Neural cell (in vitro differentiated cells): ENCODE data around the gene DCAF6. TPM values are rescaled to one million over a fixed set of nuclear protein-coding genes. Genes with fewer than 3 reads are reported as not detected.

Experiments
- H2AFZ ChIP-seq: fragments of 200-600, 300-800 bp; sonication (generic), shearing (Covaris generic); 2 replicates; pipeline ENCODE4 v1.6.0; 2014; ENCODE audit warnings: low read depth, mild to moderate bottlenecking, antibody characterized with exemption, low read length, moderate library complexity
- H3F3A ChIP-seq: fragments of 200-600 bp; shearing (Covaris generic); 2 replicates; pipeline ENCODE4 v1.6.1; 2016; ENCODE audit warnings: mild to moderate bottlenecking, moderate library complexity, mixed read lengths, antibody characterized with exemption, low read length; ENCODE audit not compliant: insufficient read depth, poor library complexity, severe bottlenecking
- H3K27ac ChIP-seq: fragments of 200-600, 300-800 bp; sonication (generic), shearing (Covaris generic); 2 replicates; pipeline ENCODE4 v1.5.1; 2014; ENCODE audit warnings: mild to moderate bottlenecking, low read length, moderate library complexity
- H3K27me3 ChIP-seq: fragments of 300-800, 200-600 bp; sonication (generic), shearing (Covaris generic); 2 replicates; pipeline ENCODE4 v1.6.0; 2014; ENCODE audit warnings: mild to moderate bottlenecking, low read depth, low read length, moderate library complexity; ENCODE audit not compliant: insufficient read depth
- H3K36me3 ChIP-seq: fragments of 300-800, 200-600 bp; sonication (generic), shearing (Covaris generic); 2 replicates; pipeline ENCODE4 v1.5.1; 2014; ENCODE audit warnings: mild to moderate bottlenecking, antibody characterized with exemption, low read length, moderate library complexity; ENCODE audit not compliant: insufficient read depth
- H3K4me2 ChIP-seq: fragments of 300-800, 200-600 bp; sonication (generic), shearing (Covaris generic); 2 replicates; pipeline ENCODE4 v1.6.0; 2014; ENCODE audit warnings: mild to moderate bottlenecking, low read length
- H3K4me3 ChIP-seq: fragments of 300-800, 200-600 bp; sonication (generic), shearing (Covaris generic); 2 replicates; pipeline ENCODE4 v1.5.1; 2014; ENCODE audit warnings: mild to moderate bottlenecking, low read length, moderate library complexity
- H3K79me2 ChIP-seq: fragments of 200-600 bp; shearing (Covaris generic); replicated peaks from 2 replicates; pipeline ENCODE4 v1.6.0; 2014; ENCODE audit warnings: mild to moderate bottlenecking, low read length, moderate library complexity; ENCODE audit not compliant: insufficient read depth
- H3K9ac ChIP-seq: fragments of 300-800, 200-600 bp; sonication (generic), shearing (Covaris generic); 2 replicates; pipeline ENCODE4 v1.6.1; 2016; ENCODE audit warnings: mild to moderate bottlenecking, low read length, mixed read lengths
- H3K9me2 ChIP-seq: fragments of 200-600 bp; shearing (Covaris generic); 2 replicates; pipeline ENCODE4 v1.6.1; 2016; ENCODE audit warnings: mild to moderate bottlenecking, low read length, mixed read lengths; ENCODE audit not compliant: insufficient read depth
- H3K9me3 ChIP-seq: fragments of 200-600, 300-800 bp; sonication (generic), shearing (Covaris generic); 2 replicates; pipeline ENCODE4 v1.6.1; 2016; ENCODE audit warnings: mild to moderate bottlenecking, mixed run types, low read length, moderate library complexity, mixed read lengths
- H4K20me1 ChIP-seq: fragments of 200-600 bp; shearing (Covaris generic); 2 replicates; pipeline ENCODE4 v1.6.1; 2016; ENCODE audit warnings: mild to moderate bottlenecking, mixed run types; ENCODE audit not compliant: insufficient read depth
- CTCF ChIP-seq: fragments of 450-650 bp; IDR thresholded peaks from 2 replicates; pipeline ENCODE4 v1.5.1; 2014; ENCODE audit warnings: antibody characterized with exemption, mild to moderate bottlenecking, moderate library complexity; ENCODE audit not compliant: poor library complexity, severe bottlenecking
- EP300 ChIP-seq: fragments of 450-650 bp; conservative IDR thresholded peaks from 2 replicates; pipeline ENCODE4 v1.6.1; 2014; ENCODE audit warnings: antibody characterized with exemption, mild to moderate bottlenecking, moderate library complexity; ENCODE audit not compliant: poor library complexity, severe bottlenecking
- EZH2 ChIP-seq: fragments of 200-600, 300-800 bp; shearing (Covaris generic), sonication (generic); IDR thresholded peaks from 2 replicates; pipeline ENCODE4 v1.6.1; 2014; ENCODE audit warnings: antibody characterized with exemption, low read length, borderline replicate concordance, mild to moderate bottlenecking; ENCODE audit not compliant: insufficient read depth, poor library complexity, severe bottlenecking
- MXI1 ChIP-seq: fragments of 450-650 bp; conservative IDR thresholded peaks from 2 replicates; pipeline ENCODE4 v1.6.1; 2014; ENCODE audit warnings: antibody characterized with exemption, mild to moderate bottlenecking; ENCODE audit not compliant: poor library complexity, severe bottlenecking
- POLR2AphosphoS5 ChIP-seq: IDR thresholded peaks from 2 replicates; pipeline ENCODE4 v1.6.1; 2012
- RAD21 ChIP-seq: fragments of 450-650 bp; conservative IDR thresholded peaks from 2 replicates; pipeline ENCODE4 v1.6.1; 2014; ENCODE audit warnings: antibody characterized with exemption, mild to moderate bottlenecking, moderate library complexity
- REST ChIP-seq: IDR thresholded peaks from 2 replicates; pipeline ENCODE4 v1.6.1; 2012; ENCODE audit warnings: borderline replicate concordance
- SMC3 ChIP-seq: fragments of 450-650 bp; conservative IDR thresholded peaks from 2 replicates; pipeline ENCODE4 v1.6.1; 2014; ENCODE audit warnings: antibody characterized with exemption, mild to moderate bottlenecking, moderate library complexity; ENCODE audit not compliant: poor library complexity
- TAF1 ChIP-seq: IDR thresholded peaks from 2 replicates; pipeline ENCODE4 v1.6.1; 2012; ENCODE audit warnings: low read depth
- polyA plus RNA-seq: library from polyadenylated mRNA; depleted of rRNA; stranded (reverse); fragments of >200 nt; gene quantifications from 2 replicates; pipeline ENCODE4 v1.2.3, GENCODE V29; 2014

Gene DCAF6
- polyA plus RNA-seq, 1 donor from 2014 or later, result 44.8 TPM

- Histone ChIP-seq H3K36me3 (no peaks in the 10 kb centered on the region), H3K4me3 (no peak overlapping the region), H3F3A (no peaks in the 10 kb centered on the region), H2AFZ (no peak overlapping the region), H3K27me3 (no peaks in the 10 kb centered on the region), H3K9me3 (no peaks in the 10 kb centered on the region), H3K9ac (no peak overlapping the region), H3K9me2 (no peaks in the 10 kb centered on the region), H3K27ac (no peak overlapping the region), H4K20me1 (no peaks in the 10 kb centered on the region), H3K4me2 (no peak overlapping the region), H3K79me2 (no peaks in the 10 kb centered on the region)
- TF ChIP-seq SMC3 (no peak), REST (no peak), POLR2AphosphoS5 (no peak), RAD21 (no peak), MXI1 (no peak)
Observed at GRCh38 chr1:168000656-168001055, 64.2 kb downstream of the DCAF6 start.

GRCh38 chr1:168001213-168001612 lies 64.7 kb downstream of the DCAF6 start:
- no peaks in the 10 kb centered on the region for H3K36me3 ChIP-seq
- no peaks in the 10 kb centered on the region for H3K27me3 ChIP-seq
- H3K9me2 ChIP-seq, result no peaks in the 10 kb centered on the region
- no peaks in the 10 kb centered on the region for H4K20me1 ChIP-seq
- no peak overlapping the region for H3K4me3 ChIP-seq
- H3K9me3 ChIP-seq, result no peaks in the 10 kb centered on the region
- no peak overlapping the region for H2AFZ ChIP-seq
- H3F3A ChIP-seq, result no peaks in the 10 kb centered on the region
- no peaks in the 10 kb centered on the region for H3K79me2 ChIP-seq
- H3K4me2 ChIP-seq, result no peak overlapping the region
- no peak overlapping the region for H3K9ac ChIP-seq
- no peak overlapping the region for H3K27ac ChIP-seq
- TF ChIP-seq EP300 (no peak), CTCF (no peak), SMC3 (no peak), RAD21 (no peak), TAF1 (no peak), POLR2AphosphoS5 (no peak), EZH2 (no peak), REST (no peak), MXI1 (no peak)
